ENCODE measurements around the gene INPP5A. TPM values are rescaled to one million over a fixed set of nuclear protein-coding genes. Genes with fewer than 3 reads are reported as not detected.

The INPP5A gene
- total and polyA plus RNA-seq, 2 of the 13 experiments (the other 11 are each of a cell fraction or from before 2014, with no cell fraction given) = 17.5 to 37.9 TPM

GRCh38 chr10:132701846-132702190, 164.2 kb downstream of the INPP5A start (continued):
- TF ChIP-seq JDP2 (CRISPR knock-in tag; IDR thresholded peaks at IDR 0.05; ENCODE audit: borderline replicate concordance) = no peak
- no peak for TF ChIP-seq ZSCAN5A (CRISPR knock-in tag; IDR thresholded peaks at IDR 0.05; ENCODE audit: borderline replicate concordance)
- no peak for TF ChIP-seq ZBTB3 (CRISPR knock-in tag; IDR thresholded peaks at IDR 0.05; ENCODE audit: borderline replicate concordance, low read depth)
- TF ChIP-seq ZBTB10 (CRISPR knock-in tag; IDR thresholded peaks at IDR 0.05; ENCODE audit: borderline replicate concordance) = no peak
- no peak for TF ChIP-seq ZFY (CRISPR knock-in tag; IDR thresholded peaks at IDR 0.05)

- Histone ChIP-seq H3K27ac (ENCODE audit: extremely low read length, insufficient read depth, low read length) (no peak overlapping the region), H2AFZ (ENCODE audit: low read length) (no peak overlapping the region), H3K4me3 (replicated peaks in 1 of 3; ENCODE audit: insufficient read depth in 1 of 3, low read depth in 2 of 3, low read length in 3 of 3) (no peak overlapping the region), H4K20me1 (ENCODE audit: insufficient read depth, low read length) (no peaks in the 10 kb centered on the region), H3K4me2 (ENCODE audit: low read depth, low read length) (no peak overlapping the region), H3K4me1 (ENCODE audit: insufficient read depth, low read length) (no peaks in the 10 kb centered on the region), H3K9me3 (ENCODE audit: low read length) (peaks cover 11% of the 10 kb centered on the region; the same call in 1 of the 2 replicates), H3K27me3 (ENCODE audit: control insufficient read depth in 1 of 2, insufficient read depth in 2 of 2, low read length in 2 of 2) (no peaks in the 10 kb centered on the region), H3K36me3 (replicated peaks in 1 of 2; ENCODE audit: control insufficient read depth in 1 of 2, insufficient read depth in 2 of 2, low read length in 2 of 2) (peaks cover 2 to 4% of the 10 kb centered on the region in 2 experiments; a peak in 2 of 5 replicates), H3K9ac (ENCODE audit: insufficient read depth, low read depth, low read length) (no peak overlapping the region), H3K79me2 (ENCODE audit: insufficient read depth, low read length) (no peaks in the 10 kb centered on the region)
- WGBS (ENCODE audit: low lambda C conversion rate) = 95% methylated on average over 34 of the region's 37 CpGs
- no peak for DNase-seq (ENCODE audit: low spot score)
- no peak for FAIRE-seq
- POLR2A ChIA-PET = no interaction called here
- no peak for ATAC-seq
- CTCF ChIA-PET (ENCODE audit: low intra/inter-chr PET ratio, low total read pairs) = no interaction called here
- intact Hi-C loops (cut with micrococcal nuclease; ENCODE audit: unreplicated experiment) = no loop called here
- BruUV-seq (replicated peaks) = no TSS peak
- in situ Hi-C loops (cut with HindIII; ENCODE audit: extremely low pct_ligation_motif_present, low pct_unique_long_range_greater_than_20kb) = no loop called here
- TF ChIP-seq SYNCRIP (IDR thresholded peaks at IDR 0.05; ENCODE audit: insufficient read depth, low read depth, low read length) (no peak), MNT (IDR thresholded peaks at IDR 0.05) (peak; percentile 71)
These were observed 165.2 kb downstream of the INPP5A start for GRCh38 chr10:132702601-132703418.

All from HepG2 (cell line).